ENCODE results near the gene XRN2. TPM values are rescaled to one million over a fixed set of nuclear protein-coding genes. Genes with fewer than 3 reads are reported as not detected.

XRN2 gene
- total RNA-seq, 3 donors from 2014 or later = 71.2 to 95.7 (median 90.4) TPM

DNA sequence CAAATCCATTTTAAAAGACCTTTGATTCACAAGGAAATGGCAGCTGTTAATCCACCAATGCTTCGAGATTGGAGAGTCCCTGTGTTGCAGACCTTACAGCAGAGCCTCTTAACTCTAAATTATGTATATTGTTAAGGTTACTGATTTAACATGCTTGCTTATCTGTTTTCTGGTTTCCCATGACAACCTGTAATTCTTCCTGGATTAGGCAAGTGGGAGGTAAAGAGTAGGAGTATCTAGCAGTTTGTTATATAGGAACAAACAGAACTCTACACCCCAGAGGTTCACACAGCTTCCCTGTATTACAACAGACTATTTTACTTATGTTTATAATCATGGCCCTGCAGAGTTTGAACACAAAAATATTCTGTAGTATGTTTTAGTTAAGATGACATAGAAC, 54.7 kb downstream of the XRN2 start:
- no peaks in the 10 kb centered on the region for H3K4me1 ChIP-seq
- DNase-seq (ENCODE audit: low spot score in 2 of 2) = no peak
- H3K9me3 ChIP-seq = no peaks in the 10 kb centered on the region
- intact Hi-C loops (cut with DNase I; ENCODE audit: low total_unique reads) = no loop called here
- no peak overlapping the region for H3K27ac ChIP-seq
- TF ChIP-seq, protein P1, sequence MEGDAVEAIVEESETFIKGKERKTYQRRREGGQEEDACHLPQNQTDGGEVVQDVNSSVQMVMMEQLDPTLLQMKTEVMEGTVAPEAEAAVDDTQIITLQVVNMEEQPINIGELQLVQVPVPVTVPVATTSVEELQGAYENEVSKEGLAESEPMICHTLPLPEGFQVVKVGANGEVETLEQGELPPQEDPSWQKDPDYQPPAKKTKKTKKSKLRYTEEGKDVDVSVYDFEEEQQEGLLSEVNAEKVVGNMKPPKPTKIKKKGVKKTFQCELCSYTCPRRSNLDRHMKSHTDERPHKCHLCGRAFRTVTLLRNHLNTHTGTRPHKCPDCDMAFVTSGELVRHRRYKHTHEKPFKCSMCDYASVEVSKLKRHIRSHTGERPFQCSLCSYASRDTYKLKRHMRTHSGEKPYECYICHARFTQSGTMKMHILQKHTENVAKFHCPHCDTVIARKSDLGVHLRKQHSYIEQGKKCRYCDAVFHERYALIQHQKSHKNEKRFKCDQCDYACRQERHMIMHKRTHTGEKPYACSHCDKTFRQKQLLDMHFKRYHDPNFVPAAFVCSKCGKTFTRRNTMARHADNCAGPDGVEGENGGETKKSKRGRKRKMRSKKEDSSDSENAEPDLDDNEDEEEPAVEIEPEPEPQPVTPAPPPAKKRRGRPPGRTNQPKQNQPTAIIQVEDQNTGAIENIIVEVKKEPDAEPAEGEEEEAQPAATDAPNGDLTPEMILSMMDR (IDR thresholded peaks at IDR 0.05) = no peak
- TF ChIP-seq POLR2AphosphoS5 (IDR thresholded peaks at IDR 0.05) = no peak
- no peak for TF ChIP-seq POLR2A (IDR thresholded peaks at IDR 0.05)
- no peaks in the 10 kb centered on the region for H3K27me3 ChIP-seq
- H3K4me3 ChIP-seq = no peak overlapping the region
- H3K36me3 ChIP-seq = peaks cover 7% of the 10 kb centered on the region

GRCh38 chr20:21358737-21359136, 55.6 kb downstream of the XRN2 start:
- TF ChIP-seq POLR2AphosphoS5 (IDR thresholded peaks at IDR 0.05) = no peak
- TF ChIP-seq POLR2A (IDR thresholded peaks at IDR 0.05) = no peak
- TF ChIP-seq, protein P1 (IDR thresholded peaks at IDR 0.05) = no peak
- H3K4me1 ChIP-seq = no peaks in the 10 kb centered on the region
- DNase-seq (ENCODE audit: low spot score in 2 of 2) = no peak
- intact Hi-C loops (cut with DNase I; ENCODE audit: low total_unique reads) = no loop called here
- H3K4me3 ChIP-seq = no peak overlapping the region
- H3K27me3 ChIP-seq = no peaks in the 10 kb centered on the region
- no peaks in the 10 kb centered on the region for H3K9me3 ChIP-seq
- no peak overlapping the region for H3K27ac ChIP-seq
- H3K36me3 ChIP-seq = peaks cover 11% of the 10 kb centered on the region

- intact Hi-C loops (cut with DNase I; ENCODE audit: low total_unique reads) = no loop called here
- H3K27me3 ChIP-seq = no peaks in the 10 kb centered on the region
- H3K4me3 ChIP-seq = no peak overlapping the region
- H3K27ac ChIP-seq = no peak overlapping the region
- TF ChIP-seq POLR2A (IDR thresholded peaks at IDR 0.05) = no peak
- TF ChIP-seq, protein P1 (IDR thresholded peaks at IDR 0.05) = no peak
- TF ChIP-seq POLR2AphosphoS5 (IDR thresholded peaks at IDR 0.05) = no peak
- no peaks in the 10 kb centered on the region for H3K4me1 ChIP-seq
- H3K9me3 ChIP-seq = no peaks in the 10 kb centered on the region
- H3K36me3 ChIP-seq = peaks cover 11% of the 10 kb centered on the region
- no peak for DNase-seq (ENCODE audit: low spot score in 2 of 2)
Measured at GRCh38 chr20:21360705-21361104, 57.6 kb downstream of the XRN2 start.

DNA sequence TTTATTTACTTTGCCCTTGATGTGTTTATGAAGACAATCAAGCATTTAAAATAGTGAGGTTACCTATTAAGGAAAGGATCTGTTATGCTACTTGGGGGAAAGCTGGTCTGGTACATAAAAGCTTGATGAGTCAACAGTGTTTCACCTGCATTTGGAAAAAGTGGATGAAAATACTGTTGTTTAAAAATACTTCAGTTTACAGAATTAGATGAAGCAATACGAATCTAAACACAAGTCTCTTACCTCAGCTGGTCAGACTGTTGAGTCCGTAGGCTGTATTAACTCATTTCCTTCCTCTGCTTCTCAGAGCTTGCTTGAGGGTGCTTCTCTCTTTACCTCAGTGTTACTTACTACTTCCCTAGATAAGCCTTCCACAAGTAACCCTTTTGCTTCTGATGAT, 58.1 kb downstream of the XRN2 start:
- H3K27me3 ChIP-seq = no peaks in the 10 kb centered on the region
- TF ChIP-seq POLR2A (IDR thresholded peaks at IDR 0.05) (no peak), POLR2AphosphoS5 (IDR thresholded peaks at IDR 0.05) (no peak)
- TF ChIP-seq, protein P1 (IDR thresholded peaks at IDR 0.05) = no peak
- no peak for DNase-seq (ENCODE audit: low spot score in 2 of 2)
- H3K27ac ChIP-seq = no peak overlapping the region
- no peak overlapping the region for H3K4me3 ChIP-seq
- intact Hi-C loops (cut with DNase I; ENCODE audit: low total_unique reads) = no loop called here
- no peaks in the 10 kb centered on the region for H3K9me3 ChIP-seq
- H3K4me1 ChIP-seq = no peaks in the 10 kb centered on the region
- H3K36me3 ChIP-seq = peaks cover 11% of the 10 kb centered on the region

DNA sequence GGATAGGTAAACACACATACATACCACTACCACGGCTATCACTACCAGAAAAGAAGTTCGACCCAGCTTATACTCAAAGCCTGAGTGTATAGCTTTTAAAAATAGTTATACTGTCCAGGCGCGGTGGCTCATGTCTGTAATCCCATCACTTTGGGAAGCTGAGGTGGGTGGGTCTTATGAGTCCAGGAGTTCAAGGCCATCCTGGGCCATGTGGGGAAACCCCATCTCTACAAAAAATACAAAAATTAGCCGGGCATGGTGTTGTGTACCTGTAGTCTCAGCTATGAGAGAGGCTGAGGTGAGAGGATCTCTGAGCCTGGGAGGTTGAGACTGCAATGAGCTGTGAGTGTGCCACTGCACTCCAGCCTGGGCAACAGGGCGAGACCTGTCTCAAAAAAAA, 61.3 kb downstream of the XRN2 start:
- DNase-seq (ENCODE audit: low spot score in 2 of 2) = no peak
- H3K4me3 ChIP-seq = no peak overlapping the region
- no peaks in the 10 kb centered on the region for H3K27me3 ChIP-seq
- no peaks in the 10 kb centered on the region for H3K9me3 ChIP-seq
- no peak overlapping the region for H3K27ac ChIP-seq
- intact Hi-C loops (cut with DNase I; ENCODE audit: low total_unique reads) = no loop called here
- TF ChIP-seq, protein P1 (IDR thresholded peaks at IDR 0.05) = no peak
- TF ChIP-seq POLR2A (IDR thresholded peaks at IDR 0.05) (no peak), POLR2AphosphoS5 (IDR thresholded peaks at IDR 0.05) (no peak)
- H3K4me1 ChIP-seq = no peaks in the 10 kb centered on the region
- peaks cover 11% of the 10 kb centered on the region for H3K36me3 ChIP-seq

All from breast epithelium (tissue), 4 donors.